HEK293 (cell line): ENCODE results near the gene RAD21L1.

Experiments used
- ATF2 ChIP-seq: fragments of 450-650 bp; formaldehyde crosslinking; IDR thresholded peaks from 2 replicates; pipeline ENCODE4 v1.5.1; 2016; ENCODE audit warnings: missing biosample characterization, missing genetic modification characterization, low read depth
- ELK4 ChIP-seq: IDR thresholded peaks from 2 replicates; pipeline ENCODE4 v1.6.1; 2011; ENCODE audit warnings: mild to moderate bottlenecking, low read depth, low read length, borderline replicate concordance
- PBX3 ChIP-seq: sonication (generic); formaldehyde crosslinking; IDR thresholded peaks from 2 replicates; pipeline ENCODE4 v1.8.1; 2022; ENCODE audit warnings: mild to moderate bottlenecking, moderate library complexity, missing genetic modification reagents
- SCRT2 ChIP-seq: fragments of 450-650 bp; formaldehyde crosslinking; IDR thresholded peaks from 2 replicates; pipeline ENCODE4 v1.5.1; 2016; ENCODE audit warnings: missing biosample characterization, missing genetic modification characterization
- TCF7L2 ChIP-seq: IDR thresholded peaks from 2 replicates; pipeline ENCODE4 v1.6.1; 2011; ENCODE audit warnings: low read depth, mild to moderate bottlenecking, inconsistent platforms, low read length, moderate library complexity, borderline replicate concordance
- ZNF121 ChIP-seq: fragments of 450-650 bp; formaldehyde crosslinking; IDR thresholded peaks from 2 replicates; pipeline ENCODE4 v1.5.1; 2016; ENCODE audit warnings: missing biosample characterization, missing genetic modification characterization
- ZNF311 ChIP-seq: fragments of 450-650 bp; formaldehyde crosslinking; IDR thresholded peaks from 2 replicates; pipeline ENCODE4 v1.5.1; 2017; ENCODE audit warnings: missing biosample characterization, missing genetic modification characterization, borderline replicate concordance
- ZSCAN5A ChIP-seq: fragments of 450-650 bp; formaldehyde crosslinking; IDR thresholded peaks from 2 replicates; pipeline ENCODE4 v1.5.1; 2016; ENCODE audit warnings: missing biosample characterization, missing genetic modification characterization
- TF ChIP-seq, protein P1 (sequence below): fragments of 450-650 bp; formaldehyde crosslinking; IDR thresholded peaks from 2 replicates; pipeline ENCODE4 v1.5.1; 2016; ENCODE audit warnings: missing biosample characterization, missing genetic modification characterization

DNA sequence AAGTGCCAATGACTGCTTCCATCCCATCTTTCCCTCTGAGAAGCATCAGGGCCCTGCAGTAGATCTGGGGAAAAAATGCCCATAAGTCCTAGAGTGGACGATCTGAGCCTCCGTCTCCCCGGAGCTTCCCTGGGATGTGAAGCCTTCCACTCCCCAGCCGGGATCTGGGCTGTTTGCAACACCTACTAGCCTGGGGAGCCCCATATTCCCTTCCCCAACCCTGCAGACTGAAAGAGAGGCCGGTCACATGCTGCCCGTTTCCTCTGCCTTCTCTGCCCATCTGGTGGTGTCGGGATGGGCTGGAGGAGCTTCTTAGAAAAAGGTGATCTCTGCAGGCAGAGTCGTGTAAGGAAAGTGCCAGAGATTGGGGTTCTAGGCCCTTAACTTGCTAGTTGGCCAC lies 41.3 kb downstream of the RAD21L1 start:
- TF ChIP-seq, protein P1, sequence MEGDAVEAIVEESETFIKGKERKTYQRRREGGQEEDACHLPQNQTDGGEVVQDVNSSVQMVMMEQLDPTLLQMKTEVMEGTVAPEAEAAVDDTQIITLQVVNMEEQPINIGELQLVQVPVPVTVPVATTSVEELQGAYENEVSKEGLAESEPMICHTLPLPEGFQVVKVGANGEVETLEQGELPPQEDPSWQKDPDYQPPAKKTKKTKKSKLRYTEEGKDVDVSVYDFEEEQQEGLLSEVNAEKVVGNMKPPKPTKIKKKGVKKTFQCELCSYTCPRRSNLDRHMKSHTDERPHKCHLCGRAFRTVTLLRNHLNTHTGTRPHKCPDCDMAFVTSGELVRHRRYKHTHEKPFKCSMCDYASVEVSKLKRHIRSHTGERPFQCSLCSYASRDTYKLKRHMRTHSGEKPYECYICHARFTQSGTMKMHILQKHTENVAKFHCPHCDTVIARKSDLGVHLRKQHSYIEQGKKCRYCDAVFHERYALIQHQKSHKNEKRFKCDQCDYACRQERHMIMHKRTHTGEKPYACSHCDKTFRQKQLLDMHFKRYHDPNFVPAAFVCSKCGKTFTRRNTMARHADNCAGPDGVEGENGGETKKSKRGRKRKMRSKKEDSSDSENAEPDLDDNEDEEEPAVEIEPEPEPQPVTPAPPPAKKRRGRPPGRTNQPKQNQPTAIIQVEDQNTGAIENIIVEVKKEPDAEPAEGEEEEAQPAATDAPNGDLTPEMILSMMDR (tag by site-specific recombination) = no peak
- no peak for TF ChIP-seq ATF2
- TF ChIP-seq ZNF311 (tag by site-specific recombination) = no peak
- no peak for TF ChIP-seq ZSCAN5A (tag by site-specific recombination)
- no peak for TF ChIP-seq PBX3 (CRISPR knock-in tag)
- no peak for TF ChIP-seq TCF7L2
- TF ChIP-seq ELK4 = no peak
- no peak for TF ChIP-seq ZNF121
- TF ChIP-seq SCRT2 (tag by site-specific recombination) = no peak
